ENCODE results near the gene CD81. TPM values are rescaled to one million over a fixed set of nuclear protein-coding genes. Genes with fewer than 3 reads are reported as not detected.

CD81 gene
- polyA plus RNA-seq, 1 experiment: 260 TPM

DNA sequence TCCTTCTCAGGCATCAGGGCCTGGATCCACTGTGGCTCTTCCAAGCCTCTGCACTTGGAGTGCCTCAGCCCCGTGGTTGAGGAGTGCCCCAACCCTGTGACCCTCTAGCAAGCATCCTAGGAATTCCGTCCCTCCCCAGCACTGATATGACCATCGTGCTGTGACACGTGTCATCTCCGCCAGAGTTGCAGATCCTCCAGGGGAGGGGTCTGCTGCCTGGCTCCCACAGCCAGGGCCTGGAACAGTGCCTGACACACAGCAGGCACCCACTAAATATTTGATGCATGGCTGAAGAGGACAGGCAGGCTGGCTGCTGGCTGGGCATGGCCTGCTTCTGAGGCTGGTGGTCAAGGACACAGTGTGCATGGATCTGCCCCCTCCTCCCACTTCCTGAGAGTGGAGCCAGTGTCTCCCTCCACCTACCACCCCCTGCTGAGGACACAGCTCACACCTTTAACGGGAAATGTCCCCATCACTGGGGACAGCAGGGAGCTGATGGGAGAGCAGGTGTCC, 1.7 kb upstream of the CD81 start:
- Histone ChIP-seq H3K27me3 (ENCODE audit: control insufficient read depth, insufficient read depth, low read length) (peaks cover 2% of the 10 kb centered on the region), H3K9me3 (ENCODE audit: control insufficient read depth, insufficient read depth, low read length) (no peaks in the 10 kb centered on the region; the same call in 1 of the 2 replicates), H3K27ac (ENCODE audit: low read depth, low read length) (no peak overlapping the region), H3K4me3 (ENCODE audit: low read depth, low read length) (no peak overlapping the region)
- TF ChIP-seq, protein P1, sequence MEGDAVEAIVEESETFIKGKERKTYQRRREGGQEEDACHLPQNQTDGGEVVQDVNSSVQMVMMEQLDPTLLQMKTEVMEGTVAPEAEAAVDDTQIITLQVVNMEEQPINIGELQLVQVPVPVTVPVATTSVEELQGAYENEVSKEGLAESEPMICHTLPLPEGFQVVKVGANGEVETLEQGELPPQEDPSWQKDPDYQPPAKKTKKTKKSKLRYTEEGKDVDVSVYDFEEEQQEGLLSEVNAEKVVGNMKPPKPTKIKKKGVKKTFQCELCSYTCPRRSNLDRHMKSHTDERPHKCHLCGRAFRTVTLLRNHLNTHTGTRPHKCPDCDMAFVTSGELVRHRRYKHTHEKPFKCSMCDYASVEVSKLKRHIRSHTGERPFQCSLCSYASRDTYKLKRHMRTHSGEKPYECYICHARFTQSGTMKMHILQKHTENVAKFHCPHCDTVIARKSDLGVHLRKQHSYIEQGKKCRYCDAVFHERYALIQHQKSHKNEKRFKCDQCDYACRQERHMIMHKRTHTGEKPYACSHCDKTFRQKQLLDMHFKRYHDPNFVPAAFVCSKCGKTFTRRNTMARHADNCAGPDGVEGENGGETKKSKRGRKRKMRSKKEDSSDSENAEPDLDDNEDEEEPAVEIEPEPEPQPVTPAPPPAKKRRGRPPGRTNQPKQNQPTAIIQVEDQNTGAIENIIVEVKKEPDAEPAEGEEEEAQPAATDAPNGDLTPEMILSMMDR (IDR thresholded peaks at IDR 0.05; ENCODE audit: low read depth, low read length): no peak
- CTCF ChIA-PET: no interaction called here
- POLR2A ChIA-PET: no interaction called here
- DNase-seq (ENCODE audit: low read depth, low spot score): no peak

DNA sequence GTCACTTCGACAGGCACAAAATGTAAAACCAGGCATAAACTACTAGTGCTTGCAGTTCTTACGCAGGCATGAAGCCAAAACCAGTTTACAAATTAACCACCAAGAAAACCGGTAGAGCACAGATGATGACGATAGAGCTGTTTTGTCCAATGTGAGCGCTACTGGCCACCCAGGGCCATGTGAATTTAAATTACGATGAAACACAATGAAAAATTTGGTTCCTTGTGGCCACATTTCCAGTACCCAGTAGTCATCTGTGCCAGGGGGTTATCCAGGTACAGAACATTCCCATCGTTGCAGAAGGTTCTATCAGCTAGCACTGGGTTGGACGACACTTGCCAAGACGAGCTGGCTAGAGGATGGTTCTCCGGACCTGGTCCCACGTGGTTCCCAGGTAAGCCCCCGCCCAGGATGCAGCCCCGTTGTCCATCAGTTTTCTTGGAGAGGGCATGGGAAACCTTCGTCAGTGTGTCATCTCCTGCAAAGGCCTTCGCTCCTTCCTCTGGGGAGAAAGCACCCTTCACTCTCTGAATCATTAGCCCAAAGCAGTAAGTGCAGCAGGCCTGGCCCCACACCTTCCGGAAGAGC, 1.1 kb upstream of the CD81 start:
- ChIA-PET CTCF (no interaction called here), POLR2A (interaction anchor here (0.8 to 2.9 kb wide), 2 partner anchors 11 to 70 kb away, joined by 12 to 56 read pairs; no protein-coding TSS in a partner anchor)
- Histone ChIP-seq H3K27me3 (ENCODE audit: control insufficient read depth, insufficient read depth, low read length) (peaks cover 2% of the 10 kb centered on the region), H3K9me3 (ENCODE audit: control insufficient read depth, insufficient read depth, low read length) (peaks cover 3% of the 10 kb centered on the region; the same call in 1 of the 2 replicates), H3K4me3 (ENCODE audit: low read depth, low read length) (no peak overlapping the region), H3K27ac (ENCODE audit: low read depth, low read length) (no peak overlapping the region)
- DNase-seq (ENCODE audit: low read depth, low spot score): no peak
- TF ChIP-seq, protein P1 (IDR thresholded peaks at IDR 0.05; ENCODE audit: low read depth, low read length): no peak

DNA sequence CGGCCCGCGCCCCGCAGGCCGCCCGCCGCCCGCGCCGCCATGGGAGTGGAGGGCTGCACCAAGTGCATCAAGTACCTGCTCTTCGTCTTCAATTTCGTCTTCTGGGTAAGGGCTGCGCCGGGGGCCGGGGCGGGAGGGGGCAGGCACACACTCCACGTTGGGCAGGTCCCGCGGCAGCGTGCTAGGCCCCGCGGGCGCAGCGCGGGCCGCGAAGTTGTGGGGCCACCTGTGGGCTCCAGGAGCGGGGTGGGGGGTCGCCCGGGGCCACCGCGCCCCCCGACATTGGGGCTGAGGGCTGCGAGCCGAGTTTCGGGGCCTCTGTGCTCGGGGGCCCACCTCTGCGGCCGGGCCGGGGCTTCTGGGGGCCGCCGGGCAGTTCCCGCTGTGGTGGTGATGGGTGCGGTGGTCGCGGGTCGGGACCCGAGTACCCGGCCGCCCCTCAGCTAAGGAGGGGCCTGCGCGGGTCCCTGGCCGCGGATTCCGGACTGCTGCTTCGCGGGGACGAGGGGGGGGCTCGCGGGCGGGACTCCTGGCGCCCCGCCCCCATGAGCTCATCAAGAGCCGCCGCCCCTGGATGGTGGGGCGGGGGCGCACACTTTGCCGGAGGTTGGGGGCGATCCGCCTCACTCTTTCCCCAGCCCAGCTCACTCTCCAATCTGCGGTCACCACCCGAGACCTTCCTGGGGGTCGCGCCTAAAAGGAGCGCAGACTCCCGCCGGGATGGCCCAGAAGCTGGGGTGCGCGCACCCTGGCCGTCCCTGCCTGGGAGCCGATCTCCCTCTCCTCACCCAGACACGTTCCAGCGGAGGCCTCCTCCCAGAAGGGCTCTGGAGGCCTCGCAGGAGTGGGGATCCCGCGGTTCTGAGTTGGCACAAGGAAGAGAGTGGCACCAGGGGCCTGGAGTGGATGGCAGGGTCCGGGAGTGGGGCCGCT, 667 bp downstream of the CD81 start:
- POLR2A ChIA-PET: interaction anchor here (0.6 to 2.9 kb wide), 13 partner anchors 9 to 156 kb away, joined by 3 to 56 read pairs (median 4); partner anchors contain the start of gene TSSC4
- H3K27ac ChIP-seq (ENCODE audit: low read depth, low read length): peak overlapping the region; percentile 85
- H3K27me3 ChIP-seq (ENCODE audit: control insufficient read depth, insufficient read depth, low read length): peaks cover 2% of the 10 kb centered on the region
- DNase-seq (ENCODE audit: low read depth, low spot score): no peak
- peaks cover 4% of the 10 kb centered on the region; the same call in 1 of the 2 replicates for H3K9me3 ChIP-seq (ENCODE audit: control insufficient read depth, insufficient read depth, low read length)
- TF ChIP-seq, protein P1 (IDR thresholded peaks at IDR 0.05; ENCODE audit: low read depth, low read length): no peak
- peak overlapping the region; percentile 88 for H3K4me3 ChIP-seq (ENCODE audit: low read depth, low read length)
- CTCF ChIA-PET: interaction anchor here (0.6 to 1.2 kb wide), 4 partner anchors 23 to 179 kb away, joined by 3 to 5 read pairs (median 4); partner anchors contain the start of gene TSSC4

DNA sequence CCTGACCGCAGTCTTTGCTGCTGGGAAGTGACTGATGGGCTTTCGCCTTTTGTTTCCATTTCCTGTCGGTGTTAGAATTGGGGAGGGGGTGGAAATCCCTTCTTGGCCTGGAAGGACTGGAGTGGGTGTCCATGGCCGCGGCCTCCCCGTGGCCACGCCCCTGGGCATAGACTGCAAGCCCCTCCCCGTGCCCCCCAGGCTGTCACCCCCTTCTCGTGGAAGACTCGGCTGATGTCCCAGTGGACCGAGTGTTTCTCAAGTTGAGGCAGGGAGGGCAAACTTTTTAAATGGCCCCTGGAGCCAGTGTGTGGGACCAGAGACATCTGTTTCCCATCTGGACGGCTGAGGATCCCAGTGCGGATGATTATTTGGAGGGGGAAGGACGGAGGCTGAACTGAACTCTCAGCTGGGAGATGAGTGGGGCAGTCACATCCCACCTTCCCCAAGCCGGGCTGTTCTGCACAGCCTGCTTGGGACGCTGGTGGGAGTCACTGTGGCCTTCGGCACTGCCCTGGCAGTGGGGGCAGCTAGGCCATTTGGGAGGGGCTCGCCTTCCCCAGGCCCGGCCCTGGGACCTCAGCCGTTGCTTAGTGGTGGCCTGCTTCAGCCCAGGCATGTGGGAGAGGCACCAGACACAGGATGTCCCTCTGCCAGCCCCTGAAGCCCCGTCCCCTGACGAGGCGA, 1.6 kb downstream of the CD81 start:
- H3K4me3 ChIP-seq (ENCODE audit: low read depth, low read length): peak overlapping the region; percentile 88
- peak; percentile 42 for DNase-seq (ENCODE audit: low read depth, low spot score)
- peaks cover 2% of the 10 kb centered on the region for H3K27me3 ChIP-seq (ENCODE audit: control insufficient read depth, insufficient read depth, low read length)
- ChIA-PET CTCF (interaction anchor here (0.9 to 1.2 kb wide), 2 partner anchors 41 to 180 kb away, joined by 3 to 5 read pairs; no protein-coding TSS in a partner anchor), POLR2A (interaction anchor here (0.6 to 2.9 kb wide), 13 partner anchors 9 to 155 kb away, joined by 3 to 56 read pairs (median 10); partner anchors contain the start of gene TSSC4)
- TF ChIP-seq, protein P1 (IDR thresholded peaks at IDR 0.05; ENCODE audit: low read depth, low read length): no peak
- peaks cover 4% of the 10 kb centered on the region; the same call in 1 of the 2 replicates for H3K9me3 ChIP-seq (ENCODE audit: control insufficient read depth, insufficient read depth, low read length)
- peak overlapping the region; percentile 85 for H3K27ac ChIP-seq (ENCODE audit: low read depth, low read length)
